Fibroblast of skin of back (primary cell): ENCODE measurements around the gene FHIT.
A peak's percentile ranks its signal among the peaks of the same experiment; 100 is the strongest.

ENCODE experiments used
- DNase-seq: peaks from one replicate; pipeline ENCODE4 v3.0.0-alpha.2; 2013

FHIT gene

GRCh38 chr3:59894425-59895121 lies 1356.7 kb downstream of the FHIT start:
- no peak for DNase-seq

DNA sequence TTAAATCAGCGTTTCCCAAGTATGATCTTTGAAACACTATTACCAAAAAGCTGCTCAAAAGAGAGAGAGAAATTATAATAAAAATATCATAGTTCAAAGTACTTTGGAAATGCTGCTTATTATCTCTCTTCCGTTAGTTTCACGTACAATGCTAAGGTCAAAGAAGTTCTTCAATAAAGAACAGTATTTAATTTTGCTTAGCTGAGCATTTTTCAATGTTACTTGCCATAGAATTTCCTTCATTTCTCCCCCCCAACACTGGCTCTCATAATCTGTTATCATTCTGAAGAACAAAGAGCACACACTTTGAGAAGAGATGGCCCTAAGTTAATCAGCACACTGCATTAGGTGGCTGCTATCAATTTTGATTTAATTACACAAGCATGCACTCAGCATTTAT lies 1360.6 kb downstream of the FHIT start:
- no peak for DNase-seq

DNA sequence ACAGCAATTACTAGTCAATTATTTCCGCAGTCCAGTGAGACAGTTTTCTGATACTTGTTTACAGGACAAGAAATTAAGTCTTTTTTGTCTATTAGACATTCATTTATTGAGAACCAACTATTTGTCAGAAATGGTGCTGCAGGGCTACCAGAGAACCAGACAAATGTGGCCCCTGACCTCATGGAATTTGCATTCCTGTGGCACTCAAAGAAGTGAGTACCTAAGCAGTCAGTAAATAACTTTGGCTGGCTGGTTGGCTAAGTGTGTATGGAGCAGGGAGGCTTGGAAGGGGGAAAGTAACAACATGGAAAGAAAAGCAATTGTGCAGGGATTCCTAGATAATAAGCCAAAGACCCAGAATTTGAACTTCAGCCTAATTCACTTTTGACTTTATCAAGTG lies 1364.5 kb downstream of the FHIT start:
- DNase-seq, result no peak

DNA sequence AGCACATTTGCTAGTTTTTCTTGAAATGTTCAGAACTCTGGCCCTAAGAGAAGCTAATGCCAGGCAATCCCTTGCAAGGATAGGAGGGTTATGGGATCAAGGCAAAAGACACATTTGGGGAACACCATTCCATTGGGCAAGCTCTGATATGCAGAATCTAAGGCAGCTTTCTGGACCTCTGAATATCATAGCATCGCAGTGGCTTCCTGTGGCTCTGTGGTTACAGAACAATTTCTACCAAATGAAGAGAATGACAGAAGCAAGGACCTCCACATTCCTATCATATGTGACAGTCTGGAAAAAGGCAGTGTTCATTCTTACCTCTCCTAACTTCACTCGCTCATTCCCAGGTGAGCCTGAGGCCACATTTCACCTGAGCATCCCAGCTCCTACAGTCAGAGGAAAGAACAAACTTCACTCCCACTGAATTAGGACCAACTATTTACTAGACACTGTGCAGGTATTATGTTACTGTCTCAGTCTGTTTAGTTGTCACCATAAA lies 1365.3 kb downstream of the FHIT start:
- peak; percentile 2 for DNase-seq

GRCh38 chr3:59885101-59885500 lies 1366.2 kb downstream of the FHIT start:
- no peak for DNase-seq

DNA sequence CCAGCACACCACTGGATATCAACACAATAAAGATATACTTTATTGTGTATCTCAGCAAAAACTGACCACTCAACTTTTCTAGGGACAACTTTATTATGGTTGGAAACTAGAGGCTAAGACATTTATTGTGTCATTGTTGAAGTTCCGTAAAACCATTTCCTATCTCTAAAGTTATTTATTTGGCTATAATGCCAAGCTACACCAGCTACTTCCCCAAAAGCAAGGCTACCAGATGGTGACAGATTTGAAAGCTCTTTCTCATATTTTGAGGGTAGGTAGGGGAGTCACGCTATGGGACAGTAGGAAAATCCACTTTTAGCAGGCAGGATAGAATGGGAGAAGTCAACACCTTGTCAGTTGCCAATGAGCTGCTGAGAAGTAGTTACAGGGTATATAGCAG lies 1366.8 kb downstream of the FHIT start:
- DNase-seq, result no peak

- DNase-seq, result no peak
Observed at GRCh38 chr3:59882746-59883145, 1368.5 kb downstream of the FHIT start.

GRCh38 chr3:59880717-59881116 lies 1370.5 kb downstream of the FHIT start:
- DNase-seq, result no peak

GRCh38 chr3:59879031-59879581 lies 1372.1 kb downstream of the FHIT start:
- no peak for DNase-seq

DNA sequence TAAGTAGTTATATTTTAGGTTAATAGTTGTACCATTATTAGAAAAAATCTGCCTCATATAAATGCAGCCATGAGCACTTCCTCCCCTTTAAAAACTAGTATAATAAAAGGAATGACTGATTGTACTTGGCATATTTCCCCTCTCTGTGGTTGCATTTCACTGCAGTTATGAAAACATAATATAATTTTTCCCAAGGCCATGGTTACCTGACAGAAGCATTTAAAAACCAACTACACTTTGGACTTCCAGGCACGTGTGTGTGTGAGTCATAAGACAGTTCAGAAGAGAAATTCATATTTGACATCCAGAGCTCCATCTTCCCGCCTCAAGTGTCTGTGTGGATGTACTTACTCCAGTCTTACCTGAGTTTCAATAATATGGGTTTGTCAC lies 1373.2 kb downstream of the FHIT start:
- peak; percentile 61 for DNase-seq

DNA sequence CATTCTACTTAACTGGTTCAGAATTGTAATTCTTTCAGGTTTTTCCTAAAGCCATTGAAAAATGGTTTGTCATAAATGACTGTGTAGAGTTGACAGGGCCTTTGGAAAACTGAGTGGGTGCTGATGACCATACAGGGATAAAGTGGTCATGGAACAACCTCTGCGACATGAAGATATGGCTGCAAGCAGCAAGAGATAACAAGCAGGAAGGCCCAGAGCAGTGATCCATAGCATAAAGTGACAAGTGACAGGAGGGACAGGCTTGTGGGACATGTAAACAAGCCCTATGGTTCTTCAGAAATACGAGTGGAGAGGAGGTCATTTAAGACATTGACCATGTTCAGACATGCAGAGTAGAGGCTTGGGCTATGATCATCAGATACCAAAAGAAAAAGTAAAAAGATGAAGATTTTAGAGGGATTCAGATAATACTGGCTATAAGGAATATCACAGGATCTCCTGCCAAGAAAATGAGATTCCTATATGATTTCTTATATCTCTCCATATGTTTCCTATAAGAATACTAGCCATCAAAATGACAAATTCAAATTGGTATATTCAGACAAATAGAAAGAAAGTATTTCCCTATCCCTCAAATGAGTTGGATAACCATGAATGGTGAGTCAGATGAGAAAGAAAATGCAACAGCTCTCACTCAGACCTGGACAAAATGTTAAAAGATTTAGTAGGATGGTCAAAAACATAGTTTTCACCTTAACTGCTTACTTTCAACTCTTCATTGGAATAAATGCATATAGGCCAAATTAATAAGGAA lies 1373.8 kb downstream of the FHIT start:
- peak; percentile 21 for DNase-seq

- no peak for DNase-seq
Observed at GRCh38 chr3:59876533-59877062, 1374.7 kb downstream of the FHIT start.

DNA sequence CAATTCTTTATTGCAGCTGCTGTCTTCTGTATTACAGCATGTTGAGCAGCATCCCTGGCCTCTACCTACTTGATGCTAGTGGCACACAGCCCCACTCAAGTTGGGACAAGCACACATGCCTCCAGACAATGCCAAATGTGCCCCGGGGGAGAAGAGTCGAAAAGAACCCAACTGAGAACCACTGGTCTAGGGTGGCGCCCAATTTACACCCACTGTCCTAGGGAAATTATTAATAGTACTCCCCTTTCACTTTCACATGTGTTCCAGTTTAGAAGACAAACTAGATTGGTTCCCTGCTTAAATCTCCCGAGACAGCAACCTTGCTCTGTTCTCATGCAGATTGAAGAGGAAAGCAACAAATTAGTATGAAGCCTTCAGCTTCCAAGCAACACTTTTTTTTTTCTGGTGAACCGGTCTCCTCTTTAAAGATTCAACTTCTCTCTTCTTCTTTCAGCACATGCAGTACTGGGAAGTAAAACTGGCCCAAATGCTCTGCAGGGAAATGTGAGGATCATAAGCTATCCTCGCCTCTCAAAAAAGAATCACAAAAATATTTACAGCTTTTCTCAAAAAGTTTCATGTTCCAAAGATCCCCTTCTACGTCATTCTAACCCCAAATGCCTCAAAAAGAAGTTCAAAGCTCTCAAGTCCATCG lies 1377.5 kb downstream of the FHIT start:
- no peak for DNase-seq

GRCh38 chr3:59872128-59872527 lies 1379.1 kb downstream of the FHIT start:
- peak; percentile 16 for DNase-seq

GRCh38 chr3:59867185-59868002 lies 1383.9 kb downstream of the FHIT start:
- DNase-seq, result no peak

DNA sequence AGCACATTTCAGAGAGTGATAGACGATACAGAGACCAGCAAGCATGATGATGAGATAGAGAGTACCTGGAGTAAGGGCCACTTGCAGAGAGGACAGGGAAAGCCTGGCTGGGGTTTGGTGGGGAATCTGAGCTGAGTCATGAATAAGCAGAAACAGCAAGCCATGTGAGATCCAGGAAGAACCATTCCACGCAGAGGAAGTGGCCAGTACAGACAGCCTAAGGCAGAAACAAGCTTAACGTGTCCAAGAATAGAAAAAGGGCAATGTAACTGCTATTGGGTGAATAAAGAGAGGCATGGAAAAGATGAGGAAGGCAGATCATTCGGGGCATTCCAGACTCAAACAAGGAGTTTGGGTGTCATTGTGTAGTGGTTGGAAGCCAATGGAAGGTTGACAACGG lies 1385.2 kb downstream of the FHIT start:
- DNase-seq, result peak; percentile 9

DNA sequence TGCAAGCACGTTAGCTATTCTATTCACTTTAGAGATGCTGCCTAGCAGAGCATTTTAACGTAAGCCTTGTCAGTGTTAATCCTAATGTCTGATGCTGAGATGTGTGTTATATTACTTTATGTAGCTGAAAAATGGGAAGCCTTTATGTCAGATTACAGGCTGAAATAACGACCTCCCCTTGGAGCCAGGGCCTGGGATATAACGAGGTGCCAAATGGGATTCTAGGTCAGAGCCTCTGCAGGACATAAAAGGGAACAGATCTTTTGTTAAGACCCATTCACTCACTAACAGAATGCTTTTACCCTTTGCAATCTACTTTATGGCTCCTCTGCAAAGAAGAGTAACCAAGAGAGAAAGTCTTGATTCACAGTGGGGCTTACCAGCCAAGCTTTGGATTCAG lies 1385.9 kb downstream of the FHIT start:
- no peak for DNase-seq

GRCh38 chr3:59862686-59863085 lies 1388.6 kb downstream of the FHIT start:
- peak; percentile 79 for DNase-seq

- peak; percentile 68 for DNase-seq
Observed at GRCh38 chr3:59857589-59858346, 1393.5 kb downstream of the FHIT start.

DNA sequence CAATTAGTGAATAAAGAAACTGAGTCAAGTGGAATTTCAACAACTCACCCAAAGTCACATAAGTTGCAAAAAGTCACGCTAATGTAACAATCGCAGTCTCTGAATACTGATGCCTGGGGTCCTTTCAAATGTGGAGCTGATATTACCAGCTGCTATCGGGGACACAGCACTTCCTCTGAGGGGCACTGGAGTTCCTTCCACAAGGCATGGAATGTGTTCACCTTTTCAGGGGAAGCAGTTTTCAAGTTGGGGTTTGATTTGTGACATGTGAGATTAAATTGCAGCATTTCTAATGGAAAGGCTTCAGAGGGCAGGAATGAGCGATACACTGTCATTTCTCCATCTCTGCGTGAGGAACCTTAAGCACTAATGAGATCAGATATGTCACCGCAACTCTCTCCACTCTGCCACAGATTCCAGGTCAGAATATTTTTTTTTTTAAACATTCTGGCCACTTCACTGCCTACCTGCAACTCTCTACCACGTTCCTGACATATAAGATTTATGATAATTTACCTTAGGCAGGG lies 1394.3 kb downstream of the FHIT start:
- no peak for DNase-seq
